ENCODE measurements around the gene RPL35.
"Not testable (repeated sequence)": the region's sequence is repeated elsewhere in the genome, so short reads cannot be mapped to it uniquely, and the experiment has no call there.

The RPL35 gene

DNA sequence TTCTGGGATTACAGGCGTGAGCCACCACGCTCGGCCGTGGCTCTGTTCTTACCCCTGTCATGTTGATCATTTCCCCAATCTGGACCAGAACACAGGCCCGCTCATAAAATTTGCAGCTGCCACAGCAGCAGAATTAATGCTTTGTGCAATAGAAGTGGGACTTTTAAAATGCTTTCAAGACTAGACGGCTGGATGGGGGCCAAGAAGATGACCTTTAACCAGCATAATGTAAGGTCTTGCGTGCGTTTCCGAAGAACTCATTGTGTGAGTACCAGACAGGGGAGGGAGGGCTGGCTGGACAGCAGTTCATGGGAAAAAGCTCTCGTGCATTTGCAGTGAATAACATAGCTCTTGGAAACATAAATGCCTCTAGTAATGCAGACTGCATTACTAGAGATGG, 12.0 kb downstream of the RPL35 start:
- DNase-seq: no peak

DNA sequence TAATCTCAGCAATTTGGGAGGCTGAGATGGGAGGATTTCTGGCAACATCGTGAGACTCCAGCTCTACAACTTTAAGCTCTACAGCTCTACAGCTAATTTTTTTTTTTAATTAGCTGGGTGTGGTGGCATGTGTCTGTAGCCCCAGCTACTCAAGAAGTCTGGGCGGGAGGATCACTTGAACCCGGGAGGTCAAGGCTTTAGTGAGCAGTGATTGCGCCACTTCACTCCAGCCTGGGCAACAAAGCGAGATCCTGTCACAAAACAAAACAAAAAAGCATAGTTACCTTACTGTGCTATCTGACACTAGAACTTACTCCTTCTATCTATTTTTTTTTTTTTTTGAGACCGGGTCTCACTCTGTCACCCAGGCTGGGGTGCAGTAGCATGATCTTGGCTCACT, 14.8 kb downstream of the RPL35 start:
- no peak for DNase-seq

DNA sequence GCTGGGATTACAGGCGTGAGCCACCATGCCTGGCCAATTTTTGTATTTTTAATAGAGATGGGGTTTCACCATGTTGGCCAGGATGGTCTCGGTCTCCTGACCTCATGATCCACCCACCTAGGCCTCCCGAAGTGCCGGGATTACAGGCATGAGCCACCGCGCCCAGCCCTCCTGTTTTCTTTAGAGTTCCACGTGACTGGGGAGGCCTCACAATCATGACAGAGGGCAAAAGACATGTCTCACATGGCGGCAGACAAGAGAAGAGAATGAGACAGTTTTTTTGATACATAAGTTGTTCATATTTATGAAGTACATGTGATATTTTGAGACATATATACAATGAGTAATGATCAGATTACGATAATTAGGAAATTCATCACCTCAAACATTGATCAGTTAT, 15.3 kb downstream of the RPL35 start:
- not testable (repeated sequence) for DNase-seq

DNA sequence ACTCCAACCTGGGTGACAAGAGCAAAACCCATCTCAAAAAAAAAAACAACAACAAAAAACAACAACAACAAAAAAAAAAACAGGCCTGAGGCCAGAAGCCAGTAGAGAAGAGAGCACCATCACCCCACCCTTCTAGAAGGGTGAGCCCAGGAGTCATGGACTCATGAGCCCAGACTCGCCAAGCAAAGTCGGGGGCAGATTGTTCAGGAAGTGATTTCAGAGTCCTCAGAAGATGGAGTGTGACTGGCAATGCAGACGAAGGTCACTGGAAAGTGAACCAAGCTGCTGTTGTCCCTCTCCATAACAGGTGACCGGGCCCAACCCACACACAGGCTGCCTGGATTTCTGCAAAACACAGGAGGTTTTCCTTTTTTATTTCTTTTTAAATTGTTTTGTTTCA, 17.5 kb downstream of the RPL35 start:
- no peak for DNase-seq

DNA sequence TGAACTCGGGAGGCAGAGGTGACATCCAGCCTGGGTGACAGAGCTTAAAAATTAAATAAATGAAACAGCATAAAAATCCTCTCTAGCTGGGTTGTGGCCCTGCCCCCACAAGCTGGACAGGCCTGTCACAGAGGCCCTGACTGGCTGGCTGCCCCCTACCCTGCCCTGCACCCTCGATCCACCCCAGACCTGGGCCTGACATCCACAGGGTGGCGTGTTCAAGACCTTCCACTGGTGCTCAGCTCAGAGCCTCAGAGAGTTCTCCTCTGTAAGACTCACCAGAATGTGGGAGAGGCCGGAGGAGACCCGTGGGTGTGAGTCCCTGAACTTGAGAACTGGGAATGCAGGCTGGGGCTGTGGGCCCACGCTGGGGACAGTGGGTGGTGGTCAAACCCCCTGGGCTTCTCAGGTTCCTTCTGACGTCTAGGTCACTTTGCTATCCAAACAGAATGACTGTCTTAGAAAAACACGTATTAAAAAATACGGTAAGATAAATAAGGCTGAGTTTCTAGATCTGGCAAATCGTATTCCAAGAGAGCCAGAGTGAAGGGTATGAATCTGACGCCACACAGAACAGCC, 18.2 kb downstream of the RPL35 start:
- DNase-seq: no peak

DNA sequence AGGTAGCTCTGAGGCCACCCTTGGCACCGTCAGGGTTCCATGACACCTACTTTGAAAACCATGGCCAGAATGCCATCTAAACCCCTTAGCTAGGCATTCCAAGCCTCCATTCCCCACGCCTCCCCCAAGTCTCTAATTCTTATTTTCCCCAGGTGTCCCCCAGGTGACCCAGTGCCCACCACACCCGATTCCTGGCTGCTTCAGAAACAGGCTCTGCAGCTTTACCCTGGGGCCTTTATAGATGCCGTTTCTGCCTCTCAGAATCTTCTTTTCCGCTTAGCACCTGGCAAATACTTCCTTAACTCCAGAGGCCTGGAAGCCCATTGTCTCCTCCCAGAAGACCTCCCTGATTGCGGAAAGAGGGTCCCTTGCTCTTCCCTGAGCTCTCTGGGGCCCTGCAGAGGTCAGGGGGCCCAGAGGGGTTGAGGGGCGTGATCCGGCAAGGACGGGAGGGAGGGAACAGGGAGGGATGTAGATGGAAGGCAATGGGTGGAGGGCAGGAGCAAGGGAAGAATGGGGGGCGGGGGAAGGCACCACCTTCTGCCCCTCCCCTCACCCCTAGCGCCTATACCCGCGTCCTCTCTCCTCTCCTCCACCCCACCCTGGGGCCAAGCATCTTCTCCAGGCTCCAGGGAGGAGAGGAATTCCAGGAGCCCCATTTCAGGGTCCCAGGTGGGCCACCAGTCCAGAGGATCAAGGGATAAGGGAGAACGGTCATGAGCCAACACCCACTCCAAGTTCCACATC, 20.5 kb downstream of the RPL35 start:
- DNase-seq: no peak

DNA sequence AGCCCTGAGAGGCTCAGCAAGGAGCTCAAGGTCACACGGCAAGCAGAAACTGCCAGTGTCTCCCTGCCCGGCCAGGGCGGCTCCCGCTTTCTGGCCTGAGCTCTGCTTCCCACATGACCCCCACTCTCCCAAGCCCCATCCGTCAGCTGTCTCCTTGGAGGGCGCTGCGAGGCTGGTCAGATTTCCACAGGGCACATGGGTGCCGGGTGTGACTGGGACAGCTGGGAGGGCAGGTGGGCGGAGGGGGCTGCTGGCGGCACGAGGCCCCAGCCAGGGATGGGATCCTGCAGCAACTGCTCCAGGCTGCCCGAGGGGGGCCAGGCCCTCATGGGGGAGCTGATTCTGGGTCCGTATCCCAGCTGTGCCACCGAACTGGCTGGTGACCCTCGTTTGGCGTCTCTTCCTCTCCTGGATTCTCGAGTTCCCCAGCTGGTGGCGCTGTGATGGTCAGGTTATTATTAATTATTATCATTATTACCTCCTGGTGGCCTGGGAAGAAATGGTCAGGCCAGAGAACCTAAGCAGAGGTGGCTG, 21.4 kb downstream of the RPL35 start:
- DNase-seq: no peak

DNA sequence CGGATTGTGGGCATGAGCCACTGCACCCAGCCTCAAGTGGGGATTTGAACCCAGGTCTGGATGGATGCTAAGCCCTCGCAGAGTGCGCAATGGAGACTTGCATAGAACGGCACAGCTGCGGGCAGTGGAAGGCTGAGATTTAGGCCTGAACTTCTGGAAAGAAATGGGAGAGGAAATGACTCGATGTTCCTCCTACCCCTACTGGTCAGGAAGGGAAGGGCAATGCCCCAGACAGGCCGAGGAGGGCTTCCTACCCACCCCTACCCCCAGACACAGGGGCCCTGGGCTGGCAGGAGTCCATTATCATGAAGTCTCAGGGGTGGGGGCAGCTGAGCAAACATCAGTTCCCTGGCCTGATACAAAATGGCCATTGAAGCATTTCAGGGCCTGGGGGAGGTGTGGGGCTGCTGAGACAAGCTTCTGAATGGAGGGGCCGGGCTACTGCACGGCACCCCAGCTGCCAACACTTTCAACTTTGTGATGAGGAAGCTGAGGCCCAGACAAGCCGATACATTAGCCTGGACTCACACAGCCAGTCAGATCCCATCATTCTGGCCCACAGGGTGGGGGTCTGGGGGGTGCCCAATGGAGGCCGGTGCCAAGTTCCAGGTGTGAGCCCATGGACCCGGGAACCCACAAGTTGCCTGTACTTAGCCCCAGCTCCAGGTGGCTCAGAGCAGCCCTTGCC, 22.0 kb downstream of the RPL35 start:
- DNase-seq: no peak

DNA sequence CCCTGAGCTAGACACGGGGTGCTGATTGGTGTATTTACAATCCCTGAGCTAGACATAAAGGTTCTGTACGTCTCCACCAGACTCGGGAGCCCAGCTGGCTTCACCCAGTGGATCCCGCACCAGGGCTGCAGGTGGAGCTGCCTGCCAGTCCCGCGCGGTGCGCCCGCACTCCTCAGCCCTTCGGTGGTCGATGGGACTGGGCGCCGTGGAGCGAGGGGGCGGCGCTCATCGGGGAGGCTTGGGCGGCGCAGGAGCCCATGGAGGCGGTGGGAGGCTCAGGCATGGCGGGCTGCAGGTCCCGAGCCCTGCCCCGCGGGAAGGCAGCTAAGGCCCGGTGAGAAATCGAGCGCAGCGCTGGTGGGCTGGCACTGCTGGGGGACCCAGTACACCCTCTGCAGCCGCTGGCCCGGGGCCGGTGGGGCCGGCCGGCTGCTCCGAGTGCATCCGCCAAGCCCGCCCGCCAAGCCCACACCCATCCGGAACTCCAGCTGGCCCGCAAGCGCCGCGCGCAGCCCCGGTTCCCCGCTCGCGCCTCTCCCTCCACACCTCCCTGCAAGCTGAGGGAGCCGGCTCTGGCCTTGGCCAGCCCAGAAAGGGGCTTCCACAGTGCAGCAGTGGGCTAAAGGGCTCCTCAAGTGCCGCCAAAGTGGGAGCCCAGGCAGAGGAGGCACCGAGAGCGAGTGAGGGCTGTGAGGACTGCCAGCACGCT, 23.0 kb downstream of the RPL35 start:
- not testable (repeated sequence) for DNase-seq

DNA sequence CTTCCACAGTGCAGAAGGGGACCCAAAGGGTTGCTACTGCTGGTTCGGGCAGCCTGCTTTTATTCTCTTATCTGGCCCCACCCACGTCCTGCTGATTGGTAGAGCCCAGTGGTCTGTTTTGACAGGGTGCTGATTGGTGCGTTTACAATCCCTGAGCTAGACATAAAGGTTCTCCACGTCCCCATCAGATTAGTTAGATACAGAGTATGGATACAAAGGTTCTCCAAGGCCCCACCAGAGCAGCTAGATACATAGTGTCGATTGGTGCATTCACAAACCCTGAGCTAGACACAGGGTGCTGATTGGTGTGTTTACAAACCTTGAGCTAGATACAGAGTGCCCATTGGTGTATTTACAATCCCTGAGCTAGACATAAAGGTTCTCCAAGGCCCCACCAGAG, 23.6 kb downstream of the RPL35 start:
- DNase-seq: not testable (repeated sequence)

DNA sequence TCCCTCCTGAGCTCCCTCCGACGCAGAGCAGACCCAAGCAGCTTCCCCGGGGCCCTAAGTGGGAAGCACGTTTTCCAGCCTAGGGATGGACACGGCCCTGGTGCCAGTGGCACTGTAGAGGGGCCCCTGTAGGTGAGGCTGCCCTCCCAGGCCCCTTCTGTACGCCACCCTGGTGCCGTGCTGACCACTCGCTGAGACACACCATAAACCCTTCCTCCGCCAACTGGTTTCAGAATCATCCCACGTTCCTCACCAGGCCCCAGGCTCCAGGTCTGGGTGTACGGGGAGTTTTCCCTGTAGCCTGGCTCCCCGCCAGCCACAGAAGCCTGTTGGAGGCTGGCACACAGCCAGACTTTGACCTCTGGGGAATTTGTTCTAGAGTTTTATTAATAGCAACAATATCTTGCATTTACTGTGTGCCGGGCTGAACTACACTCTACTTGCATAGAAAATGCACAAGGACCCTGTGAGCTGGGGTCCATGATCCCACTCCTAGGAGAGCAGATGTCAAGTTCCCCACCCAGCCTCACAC, 26.7 kb downstream of the RPL35 start:
- no peak for DNase-seq

DNA sequence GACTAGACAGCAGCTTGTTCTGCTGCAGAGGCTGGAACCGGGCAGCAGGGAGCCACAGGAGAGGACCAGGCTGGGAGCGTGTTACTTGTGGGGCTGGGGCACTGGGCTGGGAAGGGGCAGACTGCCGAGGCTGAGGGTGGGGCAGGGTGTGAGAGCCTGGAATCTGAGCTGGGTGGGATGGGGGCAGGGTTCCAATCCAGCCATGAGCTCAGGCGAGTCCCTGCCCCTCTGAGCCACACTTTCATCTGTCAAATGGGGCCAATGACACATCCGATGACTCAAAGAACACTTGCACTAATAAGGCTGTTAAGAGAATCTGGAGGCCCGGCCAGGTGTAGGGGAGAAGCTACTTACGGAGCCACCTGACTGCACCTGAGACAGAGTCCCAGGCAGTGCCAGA, 27.2 kb downstream of the RPL35 start:
- no peak for DNase-seq

DNA sequence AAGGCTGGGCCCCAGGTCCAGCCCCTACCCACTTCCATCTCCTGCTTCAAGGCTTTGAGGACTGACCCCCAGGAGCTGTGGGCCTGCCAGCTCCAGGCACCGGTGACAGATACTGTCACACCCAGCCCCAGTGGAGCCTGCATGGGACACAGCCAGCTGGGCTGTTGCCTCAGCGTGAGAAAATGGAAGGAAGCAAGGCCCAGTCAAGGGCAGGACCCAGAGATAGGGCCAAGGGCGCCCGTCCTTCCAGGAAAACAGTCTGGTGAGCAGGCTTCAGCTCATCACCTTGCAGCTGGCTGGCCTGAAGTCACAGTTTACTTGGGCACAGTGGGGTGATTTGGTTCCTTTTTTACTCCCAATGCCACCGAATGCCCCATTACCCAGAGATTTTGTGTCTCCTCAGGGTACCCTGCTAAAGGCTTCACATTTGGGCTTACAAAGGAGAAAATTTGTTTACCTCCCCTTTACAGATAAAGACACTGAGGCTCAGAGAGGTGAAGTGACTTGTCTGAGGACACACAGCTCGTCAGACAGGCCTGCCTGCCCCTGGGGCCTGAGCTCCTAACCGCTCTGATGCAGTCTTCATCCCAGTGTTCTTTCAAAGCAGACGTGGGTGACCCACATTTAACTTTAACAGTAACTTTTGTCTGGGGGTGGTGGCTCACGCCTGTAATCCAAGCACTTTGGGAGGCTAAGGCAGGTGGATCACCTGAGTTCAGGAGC, 30.0 kb downstream of the RPL35 start:
- DNase-seq: no peak

DNA sequence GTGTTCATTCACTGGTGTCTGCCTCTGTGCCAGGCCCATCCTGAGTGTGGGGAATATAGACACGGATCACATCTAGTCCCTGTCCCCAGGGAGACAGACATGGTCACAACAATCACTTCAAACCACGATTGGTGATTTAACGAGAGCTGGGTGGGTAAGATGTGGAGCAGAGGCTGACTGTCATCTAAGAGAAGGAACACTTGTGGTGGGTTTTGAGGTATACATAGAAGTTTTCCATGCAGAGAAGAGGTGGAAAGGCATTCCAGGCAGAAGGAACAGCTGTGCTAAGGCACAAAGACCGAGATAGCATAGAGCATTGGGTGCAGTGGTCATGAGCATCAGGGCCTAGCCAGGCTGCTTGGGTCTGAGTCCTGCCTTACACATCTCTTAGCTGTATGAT, 31.2 kb downstream of the RPL35 start:
- no peak for DNase-seq

DNA sequence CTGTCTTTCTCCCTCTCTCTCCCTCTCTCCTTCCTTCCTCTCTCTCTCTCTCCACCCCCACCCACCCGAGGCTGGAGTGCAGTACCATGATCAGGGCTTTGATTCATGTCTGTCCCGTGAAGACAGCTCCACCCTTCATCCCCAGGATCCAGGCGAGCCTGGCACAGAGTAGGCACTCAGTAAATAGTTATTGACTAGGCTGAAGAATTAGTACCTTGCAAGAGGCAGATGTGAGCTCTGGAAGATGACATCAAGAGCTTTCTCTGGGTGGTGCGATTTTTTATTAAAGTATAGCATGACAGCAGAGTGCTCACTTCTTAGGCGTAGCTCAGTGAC, 32.5 kb downstream of the RPL35 start:
- DNase-seq: no peak

DNA sequence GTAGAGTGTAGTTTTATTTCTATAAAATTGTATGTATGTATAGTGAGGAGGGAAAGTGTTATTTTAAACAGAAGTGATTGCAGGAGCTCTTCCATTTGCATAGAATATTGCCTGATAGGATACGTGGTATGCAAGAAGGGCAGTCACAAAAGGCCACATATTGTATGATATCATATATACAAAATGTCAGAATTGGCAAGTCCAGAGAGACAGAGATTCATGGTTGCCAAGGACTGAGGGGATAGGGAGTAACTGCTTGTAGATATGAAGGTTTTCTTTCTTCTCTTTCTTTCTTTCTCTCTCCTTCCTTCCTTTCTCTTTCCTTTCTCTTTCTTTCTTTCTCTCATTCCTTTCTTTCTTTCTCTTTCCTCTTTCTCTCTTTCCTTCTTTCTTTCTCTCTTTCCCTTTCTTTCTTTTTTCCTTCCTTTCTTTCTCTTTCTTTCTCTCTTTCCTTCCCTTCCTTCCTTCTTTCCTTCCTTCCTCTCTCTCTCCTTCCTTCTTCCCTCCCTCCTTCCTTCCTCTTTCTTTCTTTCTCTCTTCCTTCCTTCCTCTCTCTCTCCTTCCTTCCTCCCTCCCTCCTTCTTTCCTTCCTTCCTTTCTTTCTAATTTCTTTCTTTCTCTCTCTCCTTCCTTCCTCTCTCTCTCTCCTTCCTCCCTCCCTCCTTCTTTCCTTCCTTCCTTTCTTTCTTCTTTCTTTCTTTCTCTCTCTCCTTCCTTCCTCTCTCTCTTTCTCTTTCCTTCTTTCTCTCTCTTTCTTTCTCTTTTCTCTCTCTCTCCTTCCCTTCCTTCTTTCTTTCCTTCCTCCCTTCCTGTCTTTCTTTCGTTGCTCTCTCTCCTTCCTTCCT, 33.0 kb downstream of the RPL35 start:
- no peak for DNase-seq

DNA sequence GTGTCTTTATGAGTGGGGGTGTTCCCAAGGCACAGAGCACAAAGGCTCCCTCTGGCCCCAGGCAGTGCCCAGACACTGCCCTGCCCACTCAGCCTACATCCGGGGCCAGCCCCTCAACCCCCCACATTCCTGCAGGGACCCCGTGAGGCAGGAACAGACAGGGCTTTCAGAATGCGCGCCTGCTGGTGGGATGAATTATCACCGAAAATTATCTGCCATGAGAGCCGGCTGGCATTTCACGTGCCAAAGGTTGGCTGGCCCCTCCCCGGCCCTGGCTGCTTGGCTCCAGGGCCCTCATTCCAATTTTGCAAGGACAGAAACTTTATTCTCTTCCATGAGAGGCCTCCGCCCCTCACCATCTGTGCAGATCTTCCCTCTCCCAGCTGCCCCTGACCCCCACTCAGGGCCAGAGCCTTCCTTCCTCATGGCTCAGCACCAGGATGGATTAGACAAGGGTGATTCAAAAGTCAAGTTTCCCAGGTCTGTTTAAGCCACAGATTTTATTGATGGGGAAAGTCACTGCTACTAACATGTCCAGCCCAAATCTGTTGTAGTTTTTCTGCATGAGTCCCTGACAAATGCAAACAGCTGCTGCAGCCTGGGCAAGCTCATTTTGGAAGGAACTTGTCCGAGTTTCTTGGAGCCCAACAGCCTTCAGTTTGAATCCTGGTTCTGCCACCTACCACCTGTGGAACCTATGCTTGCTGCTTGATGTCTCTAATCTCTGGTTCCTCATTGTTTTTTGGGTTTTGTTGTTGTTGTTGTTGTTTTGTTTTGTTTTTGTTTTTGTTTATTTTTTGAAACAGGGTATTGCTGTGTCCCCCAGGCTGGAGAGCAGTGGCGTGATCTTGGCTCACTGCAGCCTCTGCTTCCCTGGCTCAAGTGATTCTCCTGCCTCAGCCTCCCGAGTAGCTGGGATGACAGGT, 40.8 kb downstream of the RPL35 start:
- no peak for DNase-seq

DNA sequence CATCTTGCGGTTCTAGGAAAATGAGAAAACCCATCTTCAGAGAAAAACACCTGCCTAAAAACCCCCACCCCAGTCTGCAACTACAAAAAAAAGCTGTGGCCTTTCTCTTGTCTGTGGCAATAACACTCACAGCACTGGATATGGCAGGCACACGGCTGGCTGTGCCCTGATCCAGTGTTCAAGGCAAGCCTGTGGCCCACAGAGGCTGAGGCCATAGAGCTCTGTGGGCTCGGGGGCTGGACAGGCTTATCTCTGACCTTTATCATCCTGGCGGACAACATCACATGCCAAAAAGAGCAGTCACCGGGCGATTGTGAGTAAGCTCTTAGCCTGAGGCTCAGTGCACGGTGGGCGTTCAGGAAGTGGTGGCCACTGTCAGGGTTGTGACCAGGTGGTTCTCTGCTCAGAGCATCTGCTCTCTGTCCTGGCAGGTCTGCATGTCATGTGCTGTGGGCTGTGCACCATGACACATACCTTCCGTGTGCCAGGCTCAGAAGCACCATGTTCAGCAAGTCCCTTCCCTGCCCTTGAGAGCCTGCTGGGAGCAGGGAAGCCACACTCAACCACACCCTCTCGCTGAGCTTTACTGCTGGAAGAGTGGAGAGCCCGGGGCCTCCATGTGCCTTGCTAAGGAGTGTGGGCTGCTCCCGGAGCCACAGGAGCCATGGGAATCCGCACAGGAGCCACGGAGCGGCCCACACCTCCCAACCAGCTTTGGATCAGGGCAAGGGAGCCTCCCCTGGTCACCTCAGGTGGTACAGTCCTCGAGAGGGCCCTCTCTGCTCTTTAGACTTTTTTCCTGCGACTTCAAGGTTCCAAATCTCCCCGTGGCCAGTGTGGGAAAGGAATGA, 43.1 kb downstream of the RPL35 start:
- no peak for DNase-seq

DNA sequence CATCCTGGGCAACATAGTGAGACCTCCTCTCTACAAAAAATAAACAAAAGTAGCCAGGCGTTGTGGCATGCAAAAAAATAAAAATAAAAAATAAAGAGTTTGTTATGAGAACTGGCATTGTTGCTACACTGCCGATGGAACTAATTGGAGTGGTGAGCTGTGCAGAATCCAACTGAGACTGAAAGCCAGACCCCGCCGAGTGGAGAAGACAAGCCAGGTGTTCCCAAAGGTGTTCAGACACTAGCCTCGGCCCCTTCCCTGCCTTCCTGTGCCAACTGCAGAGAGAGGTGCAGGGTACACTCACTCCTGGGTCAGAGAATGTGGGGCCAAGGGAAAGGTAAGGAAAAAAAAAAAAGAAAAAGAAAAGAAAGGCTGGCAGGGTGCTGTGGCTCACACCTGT, 46.2 kb downstream of the RPL35 start:
- no peak for DNase-seq

DNA sequence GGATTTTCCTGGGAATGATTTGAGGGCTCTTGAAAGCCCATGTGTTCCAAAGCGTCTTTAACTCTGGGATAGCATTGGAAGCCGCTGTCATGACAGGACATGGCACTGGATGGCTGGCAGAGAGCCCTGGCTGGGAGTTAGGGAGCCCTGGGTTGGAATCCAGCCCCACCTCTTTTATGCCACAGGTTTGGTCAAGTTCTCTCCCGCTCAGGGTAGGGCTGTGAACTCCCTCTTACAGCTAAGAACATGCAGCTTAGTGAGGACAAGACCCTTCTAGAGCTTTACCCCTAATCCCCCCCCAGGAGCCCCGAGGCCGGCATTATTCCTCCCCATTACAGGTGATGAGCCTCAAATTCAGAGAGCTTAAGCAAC, 47.6 kb downstream of the RPL35 start:
- no peak for DNase-seq
